VCaP (cell line): ENCODE results near the gene ACAP1.

Source experiments
- H3K27ac ChIP-seq: fragments of 450-650 bp; 2 replicates; pipeline ENCODE4 v1.5.1; 2017
- CTCF ChIP-seq: fragments of 450-650 bp; conservative IDR thresholded peaks from 2 replicates; pipeline ENCODE4 v1.5.1; 2017; ENCODE audit warnings: mild to moderate bottlenecking, moderate library complexity

ACAP1 gene

GRCh38 chr17:7392696-7393612 lies 56.6 kb downstream of the ACAP1 start:
- peak overlapping the region; percentile 81; the same call in 1 of the 2 replicates for H3K27ac ChIP-seq
- no peak for TF ChIP-seq CTCF

GRCh38 chr17:7393613-7394451 lies 57.5 kb downstream of the ACAP1 start:
- peak overlapping the region; percentile 81 for H3K27ac ChIP-seq
- TF ChIP-seq CTCF, result no peak

- 0 out of 2 replicates have a peak, but pooled peaks have one; percentile 21 for TF ChIP-seq CTCF
- H3K27ac ChIP-seq, result peak within 1 kb of the TSS; percentile 81
These were observed 58.3 kb downstream of the ACAP1 start, which contains the start of gene PLSCR3 for GRCh38 chr17:7394452-7395191. PLSCR3 (minus strand) TSS chr17:7394525; CDS start chr17:7394110, 415 bp downstream.

- H3K27ac ChIP-seq, result no peak overlapping the region
- TF ChIP-seq CTCF, result no peak
These were observed 59.8 kb downstream of the ACAP1 start for GRCh38 chr17:7396147-7396546.

- no peak overlapping the region for H3K27ac ChIP-seq
- no peak for TF ChIP-seq CTCF
These were observed 62.3 kb downstream of the ACAP1 start for GRCh38 chr17:7398612-7399011.
